Glomerular endothelial cell (primary cell): ENCODE measurements around the gene OLAH. TPM values are rescaled to one million over a fixed set of nuclear protein-coding genes. Genes with fewer than 3 reads are reported as not detected.
A peak's percentile ranks its signal among the peaks of the same experiment; 100 is the strongest.

Source experiments
- DNase-seq: peaks from one replicate; pipeline ENCODE4 v3.0.0-alpha.2; 2011; ENCODE audit warnings: low read depth, low spot score; ENCODE audit errors: extremely low read depth
- total RNA-seq: library from RNA; depleted of rRNA; stranded (reverse); fragments of >200 nt; gene quantifications from 2 replicates; pipeline ENCODE4 v1.2.3, GENCODE V29; 2015

The OLAH gene
- total RNA-seq, 1 donor from 2014 or later, result 0.35 TPM

GRCh38 chr10:15068802-15069201 is 25.1 kb downstream of the OLAH start:
- no peak for DNase-seq

- DNase-seq, result no peak
These were observed 25.5 kb downstream of the OLAH start for GRCh38 chr10:15069230-15069629.

- DNase-seq, result no peak
These were observed 28.6 kb downstream of the OLAH start for GRCh38 chr10:15072358-15072757.

- DNase-seq, result no peak
These were observed 31.7 kb downstream of the OLAH start for GRCh38 chr10:15075421-15075820.

GRCh38 chr10:15083674-15084501 is 40.1 kb downstream of the OLAH start:
- no peak for DNase-seq

- DNase-seq, result peak; percentile 94
These were observed 40.8 kb downstream of the OLAH start for GRCh38 chr10:15084502-15084922.

GRCh38 chr10:15088428-15089261 is 44.9 kb downstream of the OLAH start, which contains the start of gene ACBD7:
ACBD7 (minus strand) TSS chr10:15088776; CDS start chr10:15088728, 48 bp downstream.
- no peak for DNase-seq

GRCh38 chr10:15091418-15091817 is 47.7 kb downstream of the OLAH start:
- no peak for DNase-seq

- no peak for DNase-seq
These were observed 49.2 kb downstream of the OLAH start for GRCh38 chr10:15092855-15093408.

- no peak for DNase-seq
These were observed 52.9 kb downstream of the OLAH start for GRCh38 chr10:15096661-15097010.

- peak; percentile 74 for DNase-seq
These were observed 53.5 kb downstream of the OLAH start, which contains the start of gene RPP38 for GRCh38 chr10:15097011-15097812. RPP38 (plus strand) TSS chr10:15097355; CDS start chr10:15103315, 5,960 bp downstream.

GRCh38 chr10:15099886-15100285 is 56.1 kb downstream of the OLAH start:
- no peak for DNase-seq

GRCh38 chr10:15103513-15103912 is 59.8 kb downstream of the OLAH start:
- DNase-seq, result no peak

GRCh38 chr10:15106352-15107013 is 62.7 kb downstream of the OLAH start:
- DNase-seq, result no peak

GRCh38 chr10:15112657-15113056 is 68.9 kb downstream of the OLAH start:
- DNase-seq, result no peak

GRCh38 chr10:15113766-15114165 is 70.0 kb downstream of the OLAH start:
- DNase-seq, result no peak

- DNase-seq, result no peak
These were observed 72.5 kb downstream of the OLAH start for GRCh38 chr10:15116225-15116624.

- DNase-seq, result no peak
These were observed 74.9 kb downstream of the OLAH start for GRCh38 chr10:15118615-15119014.

- no peak for DNase-seq
These were observed 76.8 kb downstream of the OLAH start for GRCh38 chr10:15120523-15120922.

GRCh38 chr10:15121707-15122106 is 78.0 kb downstream of the OLAH start:
- DNase-seq, result no peak
